Stimulated activated naive CD8-positive, alpha-beta T cell treated with anti-CD3 and anti-CD28 coated beads, Interleukin-15, Interleukin-2, amounts not matched to agents 100 ng/mL and 50 ng/mL, for 24 hours (primary cell): ENCODE results near the gene ANKRD39.

Experiments
- H3K27ac Mint-ChIP-seq: one replicate; pipeline ENCODE4 v1.8.0; 2021; ENCODE audit warnings: mild to moderate bottlenecking, mixed read lengths
- H3K27me3 Mint-ChIP-seq: one replicate; pipeline ENCODE4 v1.8.0; 2021; ENCODE audit warnings: mixed read lengths
- H3K36me3 Mint-ChIP-seq: one replicate; pipeline ENCODE4 v1.8.0; 2021; ENCODE audit warnings: low read depth, mixed read lengths
- H3K4me1 Mint-ChIP-seq: one replicate; pipeline ENCODE4 v1.8.0; 2021; ENCODE audit warnings: low read depth, mixed read lengths
- H3K4me3 Mint-ChIP-seq: one replicate; pipeline ENCODE4 v1.8.0; 2021; ENCODE audit warnings: mild to moderate bottlenecking, mixed read lengths
- H3K9me3 Mint-ChIP-seq: one replicate; pipeline ENCODE4 v1.8.0; 2021; ENCODE audit warnings: mixed read lengths

ANKRD39 gene

DNA sequence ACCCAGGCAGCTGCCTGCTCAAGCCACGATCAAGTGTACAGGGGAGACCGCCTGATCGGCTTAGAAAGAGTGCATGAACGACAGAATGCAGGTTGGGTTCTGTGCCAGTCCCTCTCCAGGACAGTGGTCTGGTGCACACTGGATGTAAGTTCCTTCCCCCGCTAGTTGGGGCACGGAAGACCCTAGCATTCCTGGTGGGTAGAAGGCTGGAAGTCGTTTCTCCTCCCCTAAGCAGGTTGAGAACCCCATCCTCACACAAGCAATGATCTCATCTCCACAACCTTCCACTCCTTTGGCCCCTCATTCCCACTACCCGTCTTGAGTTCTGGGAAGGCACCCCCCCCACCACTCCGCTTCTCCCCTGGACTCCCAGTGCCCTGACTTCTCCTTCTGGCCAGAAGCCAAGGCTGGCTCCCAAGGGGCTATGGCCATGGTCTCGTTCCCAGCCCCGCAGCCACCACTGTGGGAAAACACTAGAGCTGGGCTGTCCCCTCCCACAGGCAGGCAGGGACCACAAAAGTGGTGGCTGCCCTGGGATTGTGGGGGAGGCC is 1.4 kb upstream of the ANKRD39 start:
- Mint-ChIP-seq H3K4me1 (peaks cover 44% of the 10 kb centered on the region), H3K4me3 (peak overlapping the region; percentile 51), H3K36me3 (peaks cover 16% of the 10 kb centered on the region), H3K27ac (peak overlapping the region; percentile 36), H3K9me3 (no peaks in the 10 kb centered on the region), H3K27me3 (no peaks in the 10 kb centered on the region)

GRCh38 chr2:96856776-96857666 is 795 bp downstream of the ANKRD39 start:
- H3K36me3 Mint-ChIP-seq: peaks cover 29% of the 10 kb centered on the region
- no peaks in the 10 kb centered on the region for H3K27me3 Mint-ChIP-seq
- peaks cover 44% of the 10 kb centered on the region for H3K4me1 Mint-ChIP-seq
- H3K9me3 Mint-ChIP-seq: no peaks in the 10 kb centered on the region
- H3K4me3 Mint-ChIP-seq: peak overlapping the region; percentile 79
- H3K27ac Mint-ChIP-seq: peak overlapping the region; percentile 81

GRCh38 chr2:96853321-96853720 is 4.5 kb downstream of the ANKRD39 start:
- H3K4me1 Mint-ChIP-seq: peaks cover 21% of the 10 kb centered on the region
- no peaks in the 10 kb centered on the region for H3K27me3 Mint-ChIP-seq
- no peak overlapping the region for H3K4me3 Mint-ChIP-seq

GRCh38 chr2:96852667-96853066 is 5.1 kb downstream of the ANKRD39 start:
- Mint-ChIP-seq H3K9me3 (no peaks in the 10 kb centered on the region), H3K36me3 (peaks cover 34% of the 10 kb centered on the region), H3K4me1 (peaks cover 20% of the 10 kb centered on the region), H3K27ac (no peak overlapping the region), H3K4me3 (no peak overlapping the region), H3K27me3 (no peaks in the 10 kb centered on the region)

More at GRCh38 chr2:96853321-96853720, 4.5 kb downstream of the ANKRD39 start:
- no peak overlapping the region for H3K27ac Mint-ChIP-seq
- no peaks in the 10 kb centered on the region for H3K9me3 Mint-ChIP-seq
- H3K36me3 Mint-ChIP-seq: peaks cover 29% of the 10 kb centered on the region

DNA sequence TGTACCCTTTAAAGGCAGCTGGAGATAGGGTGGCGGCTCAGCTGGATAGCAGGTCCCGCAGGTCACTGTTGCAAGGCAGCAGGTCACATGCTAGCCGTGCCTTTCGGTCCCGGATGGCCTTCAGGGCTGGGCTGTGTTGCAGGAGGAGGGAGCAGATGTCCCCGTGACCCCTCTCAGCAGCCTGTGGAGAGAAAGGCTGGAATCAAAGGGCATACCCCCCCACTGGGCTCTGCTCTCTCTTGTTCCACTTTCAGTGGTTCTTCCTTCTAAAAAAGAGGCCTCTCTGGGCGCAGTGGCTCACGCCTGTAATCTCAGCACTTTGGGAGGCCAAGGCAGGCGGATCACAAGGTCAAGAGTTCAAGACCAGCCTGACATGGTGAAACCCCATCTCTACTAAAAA is 9.6 kb downstream of the ANKRD39 start:
- Mint-ChIP-seq H3K27ac (no peak overlapping the region), H3K27me3 (no peaks in the 10 kb centered on the region), H3K4me1 (no peaks in the 10 kb centered on the region), H3K9me3 (no peaks in the 10 kb centered on the region), H3K4me3 (no peak overlapping the region), H3K36me3 (peaks cover 28% of the 10 kb centered on the region)

DNA sequence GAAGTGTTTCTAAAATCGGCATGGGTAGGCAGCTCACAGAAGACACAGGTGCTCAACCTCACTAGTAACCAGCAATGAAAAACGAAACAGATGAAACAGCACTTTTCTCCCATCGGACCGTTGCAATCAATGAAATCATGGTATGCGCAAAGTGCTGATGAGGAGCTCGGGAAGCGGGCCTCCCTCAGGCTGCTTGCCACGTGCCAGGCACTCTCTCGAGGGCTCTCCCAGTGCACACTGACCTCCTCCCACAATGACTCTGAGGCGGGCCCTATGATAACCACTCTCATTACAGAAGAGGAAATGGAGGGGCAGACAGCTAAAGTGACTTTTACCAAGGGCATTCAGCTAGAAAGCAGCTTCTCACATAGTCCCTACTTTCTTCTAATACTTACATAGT is 10.2 kb downstream of the ANKRD39 start:
- Mint-ChIP-seq H3K27me3 (no peaks in the 10 kb centered on the region), H3K4me1 (no peaks in the 10 kb centered on the region), H3K36me3 (peaks cover 23% of the 10 kb centered on the region), H3K4me3 (no peak overlapping the region), H3K27ac (no peak overlapping the region), H3K9me3 (no peaks in the 10 kb centered on the region)

GRCh38 chr2:96846825-96847224 is 11.0 kb downstream of the ANKRD39 start:
- Mint-ChIP-seq H3K27ac (no peak overlapping the region), H3K9me3 (no peaks in the 10 kb centered on the region), H3K4me1 (peaks cover 6% of the 10 kb centered on the region), H3K4me3 (no peak overlapping the region), H3K27me3 (no peaks in the 10 kb centered on the region), H3K36me3 (peaks cover 20% of the 10 kb centered on the region)

- peaks cover 13% of the 10 kb centered on the region for H3K4me1 Mint-ChIP-seq
- H3K27ac Mint-ChIP-seq: no peak overlapping the region
- H3K27me3 Mint-ChIP-seq: no peaks in the 10 kb centered on the region
- H3K4me3 Mint-ChIP-seq: no peak overlapping the region
- H3K36me3 Mint-ChIP-seq: peaks cover 17% of the 10 kb centered on the region
- no peaks in the 10 kb centered on the region for H3K9me3 Mint-ChIP-seq
Measured at GRCh38 chr2:96844405-96844808, 13.4 kb downstream of the ANKRD39 start.

GRCh38 chr2:96843538-96844268 is 14.1 kb downstream of the ANKRD39 start, which contains the start of gene ANKRD23:
Gene ANKRD23, minus strand, starts transcription at chr2:96844021. Its CDS starts 29 bp downstream, at chr2:96843992.
- Mint-ChIP-seq H3K9me3 (no peaks in the 10 kb centered on the region), H3K27ac (peak within 1 kb of the TSS; percentile 26), H3K27me3 (no peaks in the 10 kb centered on the region), H3K4me1 (peaks cover 19% of the 10 kb centered on the region), H3K4me3 (no peak within 1 kb of the TSS), H3K36me3 (peaks cover 17% of the 10 kb centered on the region)

DNA sequence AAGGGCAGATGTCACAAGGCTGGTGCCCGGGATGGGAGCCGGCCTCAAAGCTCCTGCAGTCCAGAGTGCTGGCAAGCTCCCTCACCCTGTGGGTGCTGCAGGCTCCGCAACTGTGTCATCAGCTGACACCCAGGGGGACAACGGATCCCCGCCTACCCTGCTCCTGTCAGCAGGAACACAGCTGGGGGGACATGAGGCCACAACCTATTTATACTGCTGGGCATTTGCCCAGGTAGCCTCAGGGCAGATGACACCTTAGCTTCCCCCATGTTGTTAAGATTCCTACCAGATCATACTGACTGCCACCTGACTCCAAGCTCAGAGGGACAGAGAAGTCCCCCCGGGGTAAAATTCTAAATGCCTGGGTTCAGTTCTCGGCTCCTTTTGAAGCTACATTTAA is 15.2 kb downstream of the ANKRD39 start:
- H3K4me3 Mint-ChIP-seq: no peak overlapping the region
- H3K27ac Mint-ChIP-seq: no peak overlapping the region
- H3K27me3 Mint-ChIP-seq: no peaks in the 10 kb centered on the region
- H3K36me3 Mint-ChIP-seq: peaks cover 10% of the 10 kb centered on the region
- peaks cover 19% of the 10 kb centered on the region for H3K4me1 Mint-ChIP-seq
- no peaks in the 10 kb centered on the region for H3K9me3 Mint-ChIP-seq

GRCh38 chr2:96841701-96842495 is 15.9 kb downstream of the ANKRD39 start:
- no peak overlapping the region for H3K4me3 Mint-ChIP-seq
- no peaks in the 10 kb centered on the region for H3K27me3 Mint-ChIP-seq
- H3K4me1 Mint-ChIP-seq: peaks cover 19% of the 10 kb centered on the region
- H3K27ac Mint-ChIP-seq: no peak overlapping the region
- H3K9me3 Mint-ChIP-seq: no peaks in the 10 kb centered on the region
- peaks cover 6% of the 10 kb centered on the region for H3K36me3 Mint-ChIP-seq

DNA sequence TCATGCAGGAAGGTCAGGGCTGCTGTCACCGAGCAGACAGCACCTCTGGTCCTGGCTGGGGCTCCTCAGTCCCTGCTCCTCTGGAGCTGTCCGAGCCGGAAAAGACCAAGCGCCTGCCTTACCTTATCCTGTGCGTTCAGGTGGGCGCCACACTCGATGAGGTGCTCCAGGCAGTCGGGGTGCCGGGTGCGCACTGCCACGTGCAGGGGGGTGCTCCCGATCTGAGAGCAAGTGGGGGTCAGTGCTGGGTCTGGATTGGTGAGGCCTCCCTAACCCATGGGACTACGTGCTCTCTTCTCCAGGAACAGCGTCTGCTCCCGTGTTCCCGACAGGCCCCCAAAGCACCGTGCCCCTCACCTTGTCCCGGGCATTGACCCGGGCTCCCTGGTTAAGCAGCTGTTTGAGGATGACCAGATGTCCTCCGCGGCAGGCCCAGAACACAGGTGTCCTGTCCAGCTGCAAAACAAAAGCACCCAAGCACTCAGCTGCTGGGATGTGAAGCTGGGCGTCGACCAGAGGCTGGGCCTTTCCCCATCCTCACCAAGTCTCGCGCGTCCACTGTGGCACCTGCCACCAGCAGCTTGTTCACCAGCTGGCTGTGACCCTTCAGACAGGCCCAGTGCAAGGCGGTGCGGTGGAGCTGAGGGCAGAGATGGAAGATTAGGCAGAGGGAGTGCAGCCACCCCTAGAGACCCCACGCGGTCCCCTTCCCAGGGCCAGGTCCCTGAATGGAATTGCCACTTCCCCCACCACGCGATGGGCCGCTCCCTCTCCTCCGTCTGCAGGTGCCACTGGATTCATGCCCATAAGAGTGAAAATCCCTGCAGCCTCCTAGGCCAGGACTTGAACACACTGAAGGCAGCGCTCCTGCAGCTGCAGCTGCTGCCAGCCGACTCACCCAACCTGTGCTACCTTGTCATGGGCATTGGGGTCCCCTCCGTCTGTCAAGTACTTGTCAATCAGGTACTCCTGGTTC is 17.7 kb downstream of the ANKRD39 start:
- Mint-ChIP-seq H3K27ac (peak overlapping the region; percentile 45), H3K4me3 (no peak overlapping the region), H3K36me3 (peaks cover 6% of the 10 kb centered on the region), H3K27me3 (no peaks in the 10 kb centered on the region), H3K4me1 (peaks cover 19% of the 10 kb centered on the region), H3K9me3 (no peaks in the 10 kb centered on the region)

GRCh38 chr2:96839293-96839874 is 18.4 kb downstream of the ANKRD39 start:
- Mint-ChIP-seq H3K4me1 (peaks cover 19% of the 10 kb centered on the region), H3K27ac (peak overlapping the region; percentile 49), H3K4me3 (no peak overlapping the region), H3K36me3 (peaks cover 11% of the 10 kb centered on the region), H3K9me3 (no peaks in the 10 kb centered on the region), H3K27me3 (no peaks in the 10 kb centered on the region)
